Kidney capillary endothelial cell (primary cell): ENCODE data around the gene DCUN1D2.
"Not testable (repeated sequence)": the region's sequence is repeated elsewhere in the genome, so short reads cannot be mapped to it uniquely, and the experiment has no call there.

Experiments
- DNase-seq: peaks from one replicate; pipeline ENCODE4 v3.0.0-alpha.2; 2018; ENCODE audit warnings: low spot score

The DCUN1D2 gene

GRCh38 chr13:113445791-113446487 lies 44.6 kb downstream of the DCUN1D2 start:
- no peak for DNase-seq

- DNase-seq: no peak
Observed at GRCh38 chr13:113443991-113444390, 46.5 kb downstream of the DCUN1D2 start.

- no peak for DNase-seq
Observed at GRCh38 chr13:113442985-113443362, 47.5 kb downstream of the DCUN1D2 start.

- no peak for DNase-seq
Observed at GRCh38 chr13:113442354-113442984, 48.0 kb downstream of the DCUN1D2 start.

- DNase-seq: no peak
Observed at GRCh38 chr13:113441661-113442060, 48.9 kb downstream of the DCUN1D2 start.

- DNase-seq: no peak
Observed at GRCh38 chr13:113437408-113438010, 53.0 kb downstream of the DCUN1D2 start.

- DNase-seq: not testable (repeated sequence)
Observed at GRCh38 chr13:113436866-113437265, 53.6 kb downstream of the DCUN1D2 start.

GRCh38 chr13:113435907-113436306 lies 54.6 kb downstream of the DCUN1D2 start:
- not testable (repeated sequence) for DNase-seq

- no peak for DNase-seq
Observed at GRCh38 chr13:113433391-113433916, 57.1 kb downstream of the DCUN1D2 start.

- DNase-seq: no peak
Observed at GRCh38 chr13:113432506-113433270, 57.8 kb downstream of the DCUN1D2 start.

GRCh38 chr13:113431171-113431570 lies 59.3 kb downstream of the DCUN1D2 start:
- no peak for DNase-seq

GRCh38 chr13:113430378-113431110 lies 60.0 kb downstream of the DCUN1D2 start:
- DNase-seq: no peak

- no peak for DNase-seq
Observed at GRCh38 chr13:113429608-113429985, 60.9 kb downstream of the DCUN1D2 start.

- DNase-seq: no peak
Observed at GRCh38 chr13:113428871-113429607, 61.5 kb downstream of the DCUN1D2 start.

GRCh38 chr13:113428469-113428865 lies 62.0 kb downstream of the DCUN1D2 start:
- DNase-seq: no peak

- DNase-seq: no peak
Observed at GRCh38 chr13:113427562-113428468, 62.7 kb downstream of the DCUN1D2 start.

- DNase-seq: no peak
Observed at GRCh38 chr13:113426591-113426986, 63.9 kb downstream of the DCUN1D2 start.

GRCh38 chr13:113425941-113426590 lies 64.4 kb downstream of the DCUN1D2 start:
- no peak for DNase-seq

GRCh38 chr13:113423520-113424163 lies 66.9 kb downstream of the DCUN1D2 start:
- DNase-seq: no peak
